Kidney epithelial cell (primary cell): ENCODE data around the gene ZIC4. TPM values are rescaled to one million over a fixed set of nuclear protein-coding genes. Genes with fewer than 3 reads are reported as not detected.

Experiments
- DNase-seq: peaks from one replicate; pipeline ENCODE4 v3.0.0-alpha.2; 2010; ENCODE audit warnings: low read depth
- H3K27me3 ChIP-seq: 2 replicates; pipeline ENCODE4 v1.6.0; 2011; ENCODE audit warnings: low read length; ENCODE audit not compliant: control insufficient read depth, insufficient read depth
- H3K36me3 ChIP-seq: 2 replicates; pipeline ENCODE4 v1.5.1; 2011; ENCODE audit warnings: low read length; ENCODE audit not compliant: control insufficient read depth, insufficient read depth
- H3K4me3 ChIP-seq: 2 replicates; pipeline ENCODE4 v1.5.1; 2011; ENCODE audit warnings: low read depth, mild to moderate bottlenecking, control low read depth, low read length
- CTCF ChIP-seq: IDR thresholded peaks from 2 replicates; pipeline ENCODE4 v1.5.1; 2011; ENCODE audit warnings: mild to moderate bottlenecking, moderate library complexity, low read length, control low read depth, inconsistent platforms; ENCODE audit not compliant: insufficient read depth, poor library complexity, severe bottlenecking
- total RNA-seq: library from RNA; depleted of rRNA; stranded (reverse); fragments of >200 nt; gene quantifications from 2 replicates; pipeline ENCODE4 v1.2.3, GENCODE V29; 2015

ZIC4 gene
- total RNA-seq, 1 donor from 2014 or later, result not detected

- peaks cover 91% of the 10 kb centered on the region for H3K27me3 ChIP-seq
- TF ChIP-seq CTCF, result no peak
- H3K36me3 ChIP-seq, result no peaks in the 10 kb centered on the region
- H3K4me3 ChIP-seq, result no peak overlapping the region
- no peak for DNase-seq
Observed at GRCh38 chr3:147393261-147393942, 12.9 kb downstream of the ZIC4 start.

GRCh38 chr3:147392625-147392946 lies 13.8 kb downstream of the ZIC4 start:
- DNase-seq, result no peak
- Histone ChIP-seq H3K4me3 (no peak overlapping the region), H3K36me3 (no peaks in the 10 kb centered on the region), H3K27me3 (peaks cover 91% of the 10 kb centered on the region)
- TF ChIP-seq CTCF, result no peak

- H3K36me3 ChIP-seq, result no peaks in the 10 kb centered on the region
- no peak overlapping the region for H3K4me3 ChIP-seq
- DNase-seq, result no peak
- peaks cover 89% of the 10 kb centered on the region for H3K27me3 ChIP-seq
- no peak for TF ChIP-seq CTCF
Observed at GRCh38 chr3:147391781-147392624, 14.3 kb downstream of the ZIC4 start.

- H3K36me3 ChIP-seq, result no peaks in the 10 kb centered on the region
- peaks cover 83% of the 10 kb centered on the region for H3K27me3 ChIP-seq
- no peak for TF ChIP-seq CTCF
- no peak for DNase-seq
- H3K4me3 ChIP-seq, result no peak overlapping the region
Observed at GRCh38 chr3:147390589-147391569, 15.5 kb downstream of the ZIC4 start.

GRCh38 chr3:147389717-147390116 lies 16.6 kb downstream of the ZIC4 start:
- no peak overlapping the region for H3K4me3 ChIP-seq
- H3K36me3 ChIP-seq, result no peaks in the 10 kb centered on the region
- DNase-seq, result no peak
- no peak for TF ChIP-seq CTCF
- peaks cover 83% of the 10 kb centered on the region for H3K27me3 ChIP-seq
